Keratinocyte (primary cell): ENCODE measurements around the gene SLC2A9. TPM values are rescaled to one million over a fixed set of nuclear protein-coding genes. Genes with fewer than 3 reads are reported as not detected.

ENCODE experiments used
- DNase-seq: peaks from one replicate; pipeline ENCODE4 v3.0.0-alpha.2; 2011; ENCODE audit warnings: low read depth, missing footprints, low spot score
- FAIRE-seq: peaks from 2 replicates; lab custom pipeline; 2011; peaks lifted over from hg19 to GRCh38; lab: Jason Lieb, UNC
- H2AFZ ChIP-seq: 2 replicates; pipeline ENCODE4 v1.6.0; 2012; ENCODE audit warnings: low read length, control low read depth, inconsistent platforms; ENCODE audit not compliant: control insufficient read depth
- H3K27ac ChIP-seq: 2 replicates; pipeline ENCODE4 v1.5.1; 2011; ENCODE audit warnings: low read length; ENCODE audit not compliant: control insufficient read depth, insufficient read depth
- H3K27me3 ChIP-seq: 3 replicates; pipeline ENCODE4 v1.6.0; 2011; ENCODE audit warnings: low read length; ENCODE audit not compliant: control insufficient read depth, insufficient read depth; ENCODE audit errors: extremely low read depth
- H3K36me3 ChIP-seq, 2 experiments: 2 replicates in 1 of 2; 3 replicates in 1 of 2; pipeline ENCODE4 v1.5.1; 2011; ENCODE audit warnings: low read length in 2 of 2, mild to moderate bottlenecking in 1 of 2; ENCODE audit not compliant: control insufficient read depth in 2 of 2, insufficient read depth in 2 of 2; ENCODE audit errors: extremely low read depth in 1 of 2
- H3K4me1 ChIP-seq: 3 replicates; pipeline ENCODE4 v1.5.1; 2011; ENCODE audit warnings: low read length; ENCODE audit not compliant: control insufficient read depth, insufficient read depth; ENCODE audit errors: extremely low read depth
- H3K4me2 ChIP-seq: 3 replicates; pipeline ENCODE4 v1.6.0; 2011; ENCODE audit warnings: low read depth, low read length; ENCODE audit not compliant: control insufficient read depth, insufficient read depth; ENCODE audit errors: extremely low read depth
- H3K4me3 ChIP-seq, 3 experiments: fragments of 200-600 bp in 1 of 3; sonication (generic) in 1 of 3; 2 replicates in 2 of 3; 3 replicates in 1 of 3; pipeline ENCODE4 v1.5.1; 2011 to 2016; ENCODE audit warnings: low read length in 3 of 3, mild to moderate bottlenecking in 3 of 3, control low read depth in 2 of 3, inconsistent platforms in 1 of 3, low read depth in 1 of 3, mixed read lengths in 1 of 3, mixed run types in 1 of 3, moderate library complexity in 1 of 3; ENCODE audit not compliant: control insufficient read depth in 2 of 3, insufficient read depth in 2 of 3; ENCODE audit errors: extremely low read depth in 1 of 3
- H3K79me2 ChIP-seq: 2 replicates; pipeline ENCODE4 v1.6.0; 2012; ENCODE audit warnings: low read length; ENCODE audit not compliant: control insufficient read depth, insufficient read depth
- H3K9ac ChIP-seq: 3 replicates; pipeline ENCODE4 v1.6.0; 2011; ENCODE audit warnings: low read length; ENCODE audit not compliant: control insufficient read depth, insufficient read depth; ENCODE audit errors: extremely low read depth
- H3K9me1 ChIP-seq: 3 replicates; pipeline ENCODE4 v1.6.0; 2011; ENCODE audit warnings: low read length; ENCODE audit not compliant: control insufficient read depth, insufficient read depth; ENCODE audit errors: extremely low read depth
- H3K9me3 ChIP-seq: 2 replicates; pipeline ENCODE4 v1.5.1; 2012; ENCODE audit warnings: low read depth, low read length; ENCODE audit not compliant: control insufficient read depth
- H4K20me1 ChIP-seq: 3 replicates; pipeline ENCODE4 v1.6.0; 2011; ENCODE audit warnings: low read length; ENCODE audit not compliant: control insufficient read depth, insufficient read depth; ENCODE audit errors: extremely low read depth
- CTCF ChIP-seq, 3 experiments: IDR thresholded peaks in 1 of 3; conservative IDR thresholded peaks in 1 of 3; optimal IDR thresholded peaks in 1 of 3; 2 replicates in 2 of 3; 3 replicates in 1 of 3; pipeline versions ENCODE3 to v1.5.1; 2011; ENCODE audit warnings: low read length in 3 of 3, mild to moderate bottlenecking in 3 of 3, moderate library complexity in 2 of 3, control low read depth in 1 of 3, inconsistent platforms in 1 of 3; ENCODE audit not compliant: insufficient read depth in 2 of 3; ENCODE audit errors: extremely low read depth in 1 of 3
- EZH2 ChIP-seq: IDR thresholded peaks from one replicate; pipeline ENCODE4 v1.6.1; 2012; ENCODE audit warnings: inconsistent platforms, mild to moderate bottlenecking, low read length, moderate library complexity
- dilution Hi-C: fragments of 300-500 bp; cut with MboI; formaldehyde crosslinking; loops from one replicate; pipeline ENCODE4 v1.7.0; 2020; ENCODE audit warnings: low sequenced_read_pairs; ENCODE audit not compliant: extremely low pct_ligation_motif_present
- polyA plus RNA-seq, 5 experiments: library from polyadenylated mRNA; depleted of rRNA in 3 of 5; stranded (reverse) in 3 of 5; stranded (forward) in 1 of 5; unstranded in 1 of 5; fragments of >200 nt; gene quantifications; 1 replicate in 1 of 5; 2 replicates in 3 of 5; 3 replicates in 1 of 5; pipeline versions ENCODE4 v1.2.1 to v1.2.3, GENCODE V29; 2011 to 2012; ENCODE audit warnings: missing spikeins in 2 of 5, low read depth in 1 of 5, low replicate concordance in 1 of 5

The SLC2A9 gene
- polyA plus RNA-seq, 1 donor (not counting 4 experiments of a cell fraction or from before 2014, with no cell fraction given) = 37.3 TPM

GRCh38 chr4:10001757-10002156 lies 19.5 kb downstream of the SLC2A9 start:
- Histone ChIP-seq H3K27ac (no peak overlapping the region), H3K27me3 (no peaks in the 10 kb centered on the region), H4K20me1 (peaks cover 13% of the 10 kb centered on the region), H3K36me3 (peaks cover 3 to 25% of the 10 kb centered on the region in 2 experiments), H3K9me1 (peaks cover 2% of the 10 kb centered on the region), H3K9ac (no peak overlapping the region), H3K4me1 (peaks cover 47% of the 10 kb centered on the region), H2AFZ (no peak overlapping the region), H3K4me3 (no peak overlapping the region), H3K79me2 (peaks cover 67% of the 10 kb centered on the region), H3K4me2 (no peak overlapping the region), H3K9me3 (no peaks in the 10 kb centered on the region)
- no peak for TF ChIP-seq CTCF (optimal IDR thresholded peaks at IDR 0.05 in 1 of 3, IDR thresholded peaks at IDR 0.05 in 1 of 3, conservative IDR thresholded peaks at IDR 0.05 in 1 of 3; ENCODE audit: extremely low read depth in 1 of 3, insufficient read depth in 2 of 3, low read length in 3 of 3)
- TF ChIP-seq EZH2 = no peak
- DNase-seq (no peak), FAIRE-seq (no peak)
- dilution Hi-C loops = no loop called here

GRCh38 chr4:9999956-10000561 lies 21.2 kb downstream of the SLC2A9 start:
- DNase-seq = no peak
- peaks cover 30% of the 10 kb centered on the region for H3K4me1 ChIP-seq
- no peak overlapping the region for H3K9ac ChIP-seq
- H3K36me3 ChIP-seq = peaks cover 5 to 28% of the 10 kb centered on the region in 2 experiments
- H3K4me2 ChIP-seq = no peak overlapping the region
- H2AFZ ChIP-seq = no peak overlapping the region
- peaks cover 6% of the 10 kb centered on the region for H4K20me1 ChIP-seq
- H3K27ac ChIP-seq = no peak overlapping the region
- FAIRE-seq = peak; percentile 89
- H3K4me3 ChIP-seq = no peak overlapping the region
- no peaks in the 10 kb centered on the region for H3K9me1 ChIP-seq
- peaks cover 62% of the 10 kb centered on the region for H3K79me2 ChIP-seq
- H3K27me3 ChIP-seq = no peaks in the 10 kb centered on the region
- H3K9me3 ChIP-seq = no peaks in the 10 kb centered on the region
- no peak for TF ChIP-seq CTCF (optimal IDR thresholded peaks at IDR 0.05 in 1 of 3, IDR thresholded peaks at IDR 0.05 in 1 of 3, conservative IDR thresholded peaks at IDR 0.05 in 1 of 3; ENCODE audit: extremely low read depth in 1 of 3, insufficient read depth in 2 of 3, low read length in 3 of 3)
- no peak for TF ChIP-seq EZH2
- dilution Hi-C loops = no loop called here
